Common myeloid progenitor, CD34-positive (primary cell): ENCODE data around the gene MAP3K4.

ENCODE experiments used
- CTCF ChIA-PET: fragments of 350-600 bp; sonication (Branson Sonifier 250); formaldehyde crosslinking; loops from one replicate; lab custom pipeline; 2021; ENCODE audit warnings: antibody characterized with exemption; lab: Charles Lee
- POLR2A ChIA-PET: fragments of 350-600 bp; sonication (Branson Sonifier 250); formaldehyde crosslinking; loops from one replicate; lab custom pipeline; 2021; ENCODE audit warnings: antibody characterized with exemption; lab: Charles Lee
- DNase-seq, 3 donors: peaks; one replicate each; pipeline versions ENCODE4 v3.0.0 to v3.0.0-alpha.2; 2013
- H3K27ac ChIP-seq, 2 experiments: 1 replicate in 1 of 2; 2 replicates in 1 of 2; pipeline ENCODE4 v1.7.0; 2013; ENCODE audit warnings: inconsistent platforms in 2 of 2, low read length in 2 of 2, mild to moderate bottlenecking in 2 of 2, low read depth in 1 of 2, moderate library complexity in 1 of 2; ENCODE audit not compliant: severe bottlenecking in 2 of 2, insufficient read depth in 1 of 2, poor library complexity in 1 of 2
- H3K27me3 ChIP-seq, 5 experiments: replicated peaks in 2 of 5; 1 replicate in 3 of 5; 2 replicates in 2 of 5; pipeline versions ENCODE4 v1.6.1 to v1.7.0; 2013; ENCODE audit warnings: low read length in 4 of 5, mild to moderate bottlenecking in 2 of 5, moderate library complexity in 2 of 5, inconsistent platforms in 1 of 5; ENCODE audit not compliant: insufficient read depth in 5 of 5, control insufficient read depth in 4 of 5
- H3K36me3 ChIP-seq, 4 experiments: 1 replicate in 2 of 4; 2 replicates in 2 of 4; pipeline versions ENCODE4 v1.6.1 to v1.7.0; 2013; ENCODE audit warnings: low read length in 3 of 4, control low read depth in 1 of 4, mild to moderate bottlenecking in 1 of 4; ENCODE audit not compliant: control insufficient read depth in 4 of 4, insufficient read depth in 4 of 4
- H3K4me1 ChIP-seq, 4 experiments: 1 replicate in 3 of 4; 2 replicates in 1 of 4; pipeline versions ENCODE4 v1.6.1 to v1.7.1; 2013; ENCODE audit warnings: low read length in 3 of 4, mild to moderate bottlenecking in 3 of 4, control low read depth in 1 of 4, inconsistent platforms in 1 of 4, moderate library complexity in 1 of 4; ENCODE audit not compliant: control insufficient read depth in 4 of 4, insufficient read depth in 4 of 4; ENCODE audit errors: control extremely low read depth in 1 of 4
- H3K4me3 ChIP-seq, 7 experiments: 1 replicate in 4 of 7; 2 replicates in 3 of 7; pipeline versions ENCODE4 v1.5.1 to v1.7.0; 2013; ENCODE audit warnings: mild to moderate bottlenecking in 7 of 7, low read length in 6 of 7, moderate library complexity in 6 of 7, inconsistent platforms in 2 of 7, low read depth in 2 of 7, control low read depth in 1 of 7; ENCODE audit not compliant: insufficient read depth in 4 of 7, control insufficient read depth in 1 of 7; ENCODE audit errors: extremely low read depth in 1 of 7
- H3K9me3 ChIP-seq, 5 experiments: 1 replicate in 4 of 5; 2 replicates in 1 of 5; pipeline versions ENCODE4 v1.6.1 to v1.7.1; 2013; ENCODE audit warnings: low read length in 4 of 5, mild to moderate bottlenecking in 2 of 5, inconsistent platforms in 1 of 5, low read depth in 1 of 5, moderate library complexity in 1 of 5; ENCODE audit not compliant: control insufficient read depth in 4 of 5, insufficient read depth in 2 of 5; ENCODE audit errors: control extremely low read depth in 1 of 5
- WGBS: methylation state at CpG from one replicate; pipeline ENCODE4 v1.1.5; 2013; ENCODE audit not compliant: insufficient coverage; 5-methylcytosine and 5-hydroxymethylcytosine counted together

The MAP3K4 gene

GRCh38 chr6:160992980-160993314 lies 1.4 kb downstream of the MAP3K4 start:
- no peak for DNase-seq
- POLR2A ChIA-PET, result no interaction called here
- no peaks in the 10 kb centered on the region for H3K9me3 ChIP-seq
- peak overlapping the region in 6 of 7 experiments; percentile 79 to 99 (median 95) for H3K4me3 ChIP-seq
- CTCF ChIA-PET, result interaction anchor here (0.9 to 2.4 kb wide), 8 partner anchors 14 to 381 kb away, joined by 3 to 16 read pairs (median 4); no protein-coding TSS in a partner anchor
- no peaks in the 10 kb centered on the region for H3K27me3 ChIP-seq
- peaks cover 10 to 20% (median 14%) of the 10 kb centered on the region in 4 experiments for H3K4me1 ChIP-seq
- peak overlapping the region in 1 of 2 experiments; percentile 79 for H3K27ac ChIP-seq
- peaks cover 0 to 3% (median 0%) of the 10 kb centered on the region in 4 experiments for H3K36me3 ChIP-seq

- no peak overlapping the region for H3K27ac ChIP-seq
- H3K27me3 ChIP-seq, result no peaks in the 10 kb centered on the region
- H3K9me3 ChIP-seq, result no peaks in the 10 kb centered on the region
- POLR2A ChIA-PET, result no interaction called here
- H3K4me1 ChIP-seq, result peaks cover 10 to 20% (median 14%) of the 10 kb centered on the region in 4 experiments
- no peak for DNase-seq
- peaks cover 0 to 3% (median 0%) of the 10 kb centered on the region in 4 experiments for H3K36me3 ChIP-seq
- CTCF ChIA-PET, result interaction anchor here (1.0 to 1.2 kb wide), 2 partner anchors 15 to 26 kb away, joined by 3 to 4 read pairs; no protein-coding TSS in a partner anchor
- no peak overlapping the region for H3K4me3 ChIP-seq
- WGBS, result 100% methylated on average over 1 of the region's 1 CpG
Measured at GRCh38 chr6:160995271-160995670, 3.7 kb downstream of the MAP3K4 start.

- DNase-seq, result peak in 2 of 3 donors; percentile 9 to 13
- H3K27ac ChIP-seq, result no peak overlapping the region
- POLR2A ChIA-PET, result no interaction called here
Measured at GRCh38 chr6:160996131-160996601, 4.6 kb downstream of the MAP3K4 start.

GRCh38 chr6:160998217-160998616 lies 6.6 kb downstream of the MAP3K4 start:
- Histone ChIP-seq H3K27me3 (no peaks in the 10 kb centered on the region), H3K4me3 (no peak overlapping the region), H3K27ac (no peak overlapping the region), H3K4me1 (peaks cover 2 to 8% (median 6%) of the 10 kb centered on the region in 4 experiments), H3K36me3 (peaks cover 0 to 3% (median 0%) of the 10 kb centered on the region in 4 experiments), H3K9me3 (no peaks in the 10 kb centered on the region)
- no CpG with 5 or more reads among the region's 3 CpGs for whole genome bisulfite sequencing
- ChIA-PET POLR2A (no interaction called here), CTCF (interaction anchor here (1.3 to 1.4 kb wide), 2 partner anchors 10 to 24 kb away, joined by 3 to 4 read pairs; no protein-coding TSS in a partner anchor)
- DNase-seq, result no peak

More at GRCh38 chr6:160996131-160996601, 4.6 kb downstream of the MAP3K4 start:
- WGBS, result 87% methylated on average over 3 of the region's 4 CpGs
- H3K4me3 ChIP-seq, result no peak overlapping the region
- H3K4me1 ChIP-seq, result peaks cover 8 to 12% (median 10%) of the 10 kb centered on the region in 4 experiments
- CTCF ChIA-PET, result interaction anchor here (1.0 to 1.5 kb wide), 3 partner anchors 13 to 25 kb away, joined by 3 to 4 read pairs (median 4); no protein-coding TSS in a partner anchor
- peaks cover 0 to 3% (median 0%) of the 10 kb centered on the region in 4 experiments for H3K36me3 ChIP-seq
- no peaks in the 10 kb centered on the region for H3K27me3 ChIP-seq
- H3K9me3 ChIP-seq, result no peaks in the 10 kb centered on the region

GRCh38 chr6:160998766-160999165 lies 7.2 kb downstream of the MAP3K4 start:
- Histone ChIP-seq H3K4me1 (peaks cover 2 to 6% (median 5%) of the 10 kb centered on the region in 4 experiments), H3K36me3 (peaks cover 0 to 3% (median 0%) of the 10 kb centered on the region in 4 experiments), H3K4me3 (no peak overlapping the region), H3K27me3 (no peaks in the 10 kb centered on the region), H3K27ac (no peak overlapping the region), H3K9me3 (no peaks in the 10 kb centered on the region)
- no CpG with 5 or more reads among the region's 4 CpGs for WGBS
- no peak for DNase-seq
- POLR2A ChIA-PET, result no interaction called here
- CTCF ChIA-PET, result interaction anchor here (1.2 kb wide), 1 partner anchor 22 kb away, joined by 3 read pairs; no protein-coding TSS in a partner anchor

- POLR2A ChIA-PET, result no interaction called here
- no peak for DNase-seq
- WGBS, result 96% methylated on average over 4 of the region's 7 CpGs
- H3K4me1 ChIP-seq, result peaks cover 2 to 6% (median 5%) of the 10 kb centered on the region in 4 experiments
- H3K27me3 ChIP-seq, result no peaks in the 10 kb centered on the region
- no peak overlapping the region for H3K4me3 ChIP-seq
- CTCF ChIA-PET, result interaction anchor here (1.2 kb wide), 1 partner anchor 21 kb away, joined by 3 read pairs; no protein-coding TSS in a partner anchor
- no peaks in the 10 kb centered on the region for H3K9me3 ChIP-seq
- peaks cover 0 to 3% (median 0%) of the 10 kb centered on the region in 4 experiments for H3K36me3 ChIP-seq
- H3K27ac ChIP-seq, result no peak overlapping the region
Measured at GRCh38 chr6:160999516-160999915, 7.9 kb downstream of the MAP3K4 start.

GRCh38 chr6:161000632-161001031 lies 9.1 kb downstream of the MAP3K4 start:
- ChIA-PET POLR2A (no interaction called here), CTCF (interaction anchor here (1.1 kb wide), 1 partner anchor 9 kb away, joined by 3 read pairs; no protein-coding TSS in a partner anchor)
- no peak overlapping the region for H3K27ac ChIP-seq
- H3K36me3 ChIP-seq, result peaks cover 0 to 3% (median 0%) of the 10 kb centered on the region in 4 experiments
- H3K4me3 ChIP-seq, result no peak overlapping the region
- peaks cover 2 to 6% (median 5%) of the 10 kb centered on the region in 4 experiments for H3K4me1 ChIP-seq
- WGBS, result no CpG with 5 or more reads among the region's 1 CpG
- no peaks in the 10 kb centered on the region for H3K9me3 ChIP-seq
- DNase-seq, result no peak
- H3K27me3 ChIP-seq, result no peaks in the 10 kb centered on the region
